GM10847 (cell line): Measurements from ENCODE around the gene TMEM184B.

Source experiments
- POLR2A ChIP-seq: IDR thresholded peaks from 2 replicates; pipeline ENCODE4 v1.6.1; 2011; ENCODE audit not compliant: insufficient read length; ENCODE audit errors: extremely low read depth

Gene TMEM184B

GRCh38 chr22:38232196-38232595, 40.6 kb downstream of the TMEM184B start:
- no peak for TF ChIP-seq POLR2A

GRCh38 chr22:38230916-38231315, 41.9 kb downstream of the TMEM184B start:
- TF ChIP-seq POLR2A: no peak

DNA sequence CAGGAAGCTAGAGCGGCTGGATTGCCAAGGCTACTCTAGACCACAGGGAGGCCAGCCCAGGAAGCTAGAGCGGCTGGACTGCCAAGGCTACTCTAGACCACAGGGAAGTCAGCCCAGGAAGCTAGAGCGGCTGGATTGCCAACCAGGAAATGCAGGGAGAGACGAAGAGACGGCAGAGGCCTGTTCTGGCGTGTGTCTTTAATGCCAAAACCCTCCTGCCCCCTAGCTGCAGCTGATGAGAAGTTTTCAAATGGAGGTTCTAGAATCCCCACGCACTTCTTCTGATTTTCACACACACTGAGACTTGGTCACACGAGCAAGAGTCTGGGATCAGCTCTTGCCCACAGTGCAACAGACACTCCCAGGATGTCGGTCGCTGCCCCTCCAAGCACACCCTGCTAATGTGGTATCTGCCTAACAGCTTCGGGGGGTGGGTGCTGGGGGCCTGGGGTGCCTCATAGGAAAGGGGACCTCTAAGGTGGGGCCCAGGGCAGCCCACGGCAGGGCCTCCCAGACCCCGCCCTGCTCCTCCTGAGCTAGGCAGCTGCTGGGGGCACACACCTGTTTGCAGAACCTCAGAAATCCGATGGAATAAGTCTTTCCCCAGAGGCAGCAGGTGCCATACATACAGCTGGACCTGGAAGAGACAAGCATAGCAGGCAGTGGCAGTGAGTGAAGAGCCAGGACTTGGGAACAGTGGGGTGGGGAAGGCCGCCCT, 42.5 kb downstream of the TMEM184B start:
- no peak for TF ChIP-seq POLR2A

- no peak for TF ChIP-seq POLR2A
Measured at GRCh38 chr22:38228873-38229740, 43.7 kb downstream of the TMEM184B start.

DNA sequence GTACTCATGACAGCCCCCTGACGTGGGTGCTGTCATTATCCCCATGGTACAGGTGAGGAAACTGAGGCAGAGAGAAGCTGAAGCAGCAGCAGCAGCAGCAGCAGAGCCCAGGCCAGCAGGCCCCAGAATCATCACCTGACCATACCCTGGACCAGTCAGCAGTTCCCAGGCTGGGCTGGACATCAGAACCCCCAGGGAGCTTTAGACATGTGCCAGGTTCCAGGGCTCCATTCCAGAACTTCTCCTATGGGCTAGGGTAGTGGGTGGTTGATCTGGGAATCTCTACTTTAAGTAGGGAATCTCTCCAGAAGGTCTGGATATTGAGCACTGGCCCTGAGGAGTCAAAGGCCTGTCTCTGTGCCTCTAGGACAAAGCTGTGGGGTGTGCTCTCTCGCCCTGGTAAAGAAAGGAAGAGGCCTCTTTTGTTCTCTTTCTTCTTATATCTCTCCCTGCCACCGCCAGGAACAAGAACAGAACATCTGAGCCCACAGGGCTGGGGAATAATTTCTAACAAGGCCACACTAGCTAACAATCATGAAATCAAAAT, 44.4 kb downstream of the TMEM184B start:
- TF ChIP-seq POLR2A: no peak

- no peak for TF ChIP-seq POLR2A
Measured at GRCh38 chr22:38226853-38227649, 45.8 kb downstream of the TMEM184B start.

- TF ChIP-seq POLR2A: no peak
Measured at GRCh38 chr22:38223289-38223960, 49.4 kb downstream of the TMEM184B start.

DNA sequence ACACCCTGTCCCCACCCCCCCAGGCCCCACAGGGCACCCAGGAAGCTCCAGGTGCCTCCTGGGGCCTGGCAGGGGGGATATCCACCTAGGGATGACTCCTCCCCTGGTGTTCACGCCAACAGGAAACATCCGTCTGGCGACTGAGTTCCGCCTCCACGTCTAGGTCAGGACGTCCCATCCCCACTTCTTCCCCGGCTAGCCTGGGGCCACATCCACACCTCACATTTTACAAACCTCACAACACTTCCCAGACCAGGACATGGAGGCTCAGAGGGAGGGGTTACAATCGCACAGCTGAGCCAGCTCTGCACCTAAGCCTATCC, 50.1 kb downstream of the TMEM184B start:
- no peak for TF ChIP-seq POLR2A

DNA sequence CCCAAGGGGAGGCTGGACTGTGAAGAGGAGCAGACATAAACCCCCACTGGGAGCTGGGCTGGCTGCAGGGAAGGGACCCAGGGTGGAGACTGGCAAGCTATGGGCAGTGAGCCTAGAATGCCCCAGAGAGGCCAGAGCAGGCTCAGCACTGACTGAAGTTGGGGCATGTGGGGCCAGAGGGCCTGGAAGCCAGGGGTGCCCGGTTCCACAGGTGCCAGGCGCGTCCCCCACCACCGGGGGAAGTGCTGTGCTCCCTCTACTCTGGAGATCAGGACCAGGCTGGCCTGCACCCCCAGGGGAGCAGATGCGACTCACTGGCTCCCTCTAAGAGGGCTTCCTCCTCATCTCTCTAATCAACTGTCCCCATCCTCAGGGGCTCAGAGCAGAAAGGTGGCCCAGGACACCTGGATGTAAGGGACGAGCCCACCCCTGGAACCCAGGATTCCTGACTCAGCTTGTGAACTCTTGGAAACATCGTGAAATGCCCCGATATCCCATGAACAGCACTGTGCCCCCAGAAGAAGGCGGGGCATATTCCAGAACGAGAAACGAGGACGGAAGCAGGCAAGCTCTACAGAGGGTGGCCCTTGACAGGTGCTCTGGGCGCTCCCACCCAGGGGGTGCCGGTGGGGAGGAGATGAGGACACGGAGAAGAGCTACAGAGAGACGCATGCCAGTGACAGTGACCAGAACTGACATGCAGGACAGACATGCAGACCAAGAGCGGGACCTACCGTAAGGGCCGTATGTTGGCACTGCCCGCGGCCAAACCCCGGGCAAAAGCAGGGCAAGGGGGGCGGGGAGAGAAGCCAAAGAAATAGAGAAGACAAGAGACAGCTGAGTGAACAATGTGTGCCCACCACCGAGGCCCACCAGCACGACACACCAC, 50.7 kb downstream of the TMEM184B start:
- no peak for TF ChIP-seq POLR2A

DNA sequence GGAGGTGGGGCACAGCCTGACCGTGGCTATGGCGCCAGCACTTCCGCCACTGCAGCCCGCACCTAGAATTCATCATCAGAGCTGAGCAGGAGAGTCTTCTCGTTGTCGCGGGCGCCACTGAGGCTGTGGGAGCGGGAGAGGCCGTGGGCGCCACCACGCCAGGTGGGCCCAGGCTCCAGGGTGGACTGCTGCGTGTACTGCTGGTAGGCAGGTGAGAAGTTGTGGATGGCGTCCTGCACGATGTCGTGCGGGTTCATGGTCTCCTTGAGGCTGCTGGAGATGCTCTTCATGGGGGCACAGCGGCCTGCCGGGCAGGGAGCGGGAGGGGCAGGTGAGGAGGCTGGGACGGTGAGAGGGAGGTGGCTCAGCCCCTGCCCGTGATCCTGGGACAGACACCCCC, 51.4 kb downstream of the TMEM184B start:
- no peak for TF ChIP-seq POLR2A

GRCh38 chr22:38220653-38221386, 52.0 kb downstream of the TMEM184B start:
- no peak for TF ChIP-seq POLR2A

DNA sequence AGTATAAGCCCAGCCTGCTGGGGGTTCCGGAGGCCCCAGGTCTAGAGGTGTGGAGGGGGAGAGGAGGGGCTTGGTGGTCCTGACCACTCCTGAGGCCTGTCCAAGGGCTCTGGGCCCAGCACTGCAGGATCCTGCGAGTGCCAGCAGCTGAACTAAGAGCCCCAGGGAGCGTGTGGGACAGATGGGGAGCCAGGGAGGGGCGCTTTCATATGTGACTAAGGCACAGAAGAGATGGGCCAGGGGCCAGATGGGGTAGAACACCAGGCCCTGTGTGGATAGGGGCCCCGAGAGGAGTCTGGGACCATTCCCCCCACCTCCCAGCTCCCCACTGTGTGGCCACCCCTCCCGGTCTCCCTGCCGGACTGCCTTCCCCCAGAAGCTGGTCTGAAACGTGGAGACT, 52.6 kb downstream of the TMEM184B start:
- no peak for TF ChIP-seq POLR2A

DNA sequence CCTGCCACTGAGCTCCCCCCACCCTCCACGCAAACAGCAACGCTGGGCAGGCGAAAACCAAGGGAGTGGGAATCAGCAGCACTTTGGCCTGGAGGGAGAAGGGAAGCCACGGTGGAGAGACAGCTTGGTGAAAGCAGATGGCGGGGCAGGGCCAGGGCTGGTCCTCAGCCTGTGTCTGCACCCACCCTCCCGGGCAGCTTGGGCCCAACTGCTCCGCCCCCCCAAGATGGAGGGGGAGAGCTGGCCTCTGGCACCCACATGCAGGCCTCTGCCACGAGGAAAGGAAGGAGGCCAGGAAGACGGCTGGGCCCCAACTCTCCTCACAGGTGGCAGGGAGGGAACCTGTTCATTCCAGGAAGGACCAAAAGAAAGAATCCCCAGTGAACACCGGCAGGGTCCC, 53.2 kb downstream of the TMEM184B start:
- no peak for TF ChIP-seq POLR2A
